ENCODE measurements around the gene GYPB.
"Not testable (repeated sequence)": the region's sequence is repeated elsewhere in the genome, so short reads cannot be mapped to it uniquely, and the experiment has no call there.

The GYPB gene

DNA sequence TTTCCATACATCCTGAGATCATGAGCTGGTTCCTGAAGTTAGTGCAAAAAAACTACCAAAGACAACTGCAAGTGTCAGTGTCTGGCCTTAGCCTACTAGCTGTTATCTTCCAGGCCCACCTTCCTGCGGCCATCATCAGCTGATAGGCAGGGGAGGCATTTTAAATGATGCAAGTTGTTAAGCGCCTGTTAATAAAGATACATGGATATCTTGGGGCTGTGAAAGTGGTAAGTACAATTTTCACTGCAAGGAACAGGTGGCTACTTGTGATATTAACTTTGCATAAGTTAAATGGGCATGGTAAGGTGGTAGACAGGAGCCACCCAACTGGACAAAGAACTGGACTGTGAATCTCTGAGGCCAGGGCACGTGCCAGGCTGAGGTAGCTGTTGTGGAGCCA lies at the start of gene GYPB:
GYPB (minus strand) TSS at position 104 of the 400 bp plus-strand sequence; CDS start at position 11, 93 bp downstream.
- H3K27me3 ChIP-seq (ENCODE audit: insufficient read depth, low read length); H3K4me3 ChIP-seq (ENCODE audit: low read depth, low read length, poor library complexity, severe bottlenecking); H3K9me2 ChIP-seq (ENCODE audit: low read depth, low read length); H3K4me1 ChIP-seq (ENCODE audit: insufficient read depth, low read length, severe bottlenecking); H3K9me3 ChIP-seq (ENCODE audit: low read length); H3K4me2 ChIP-seq (ENCODE audit: low read length); H3K9ac ChIP-seq (ENCODE audit: low read length); H2AFZ ChIP-seq (ENCODE audit: low read length); H4K20me1 ChIP-seq (ENCODE audit: insufficient read depth, low read length); H3F3A ChIP-seq (ENCODE audit: insufficient read depth, low read length); H3K36me3 ChIP-seq (ENCODE audit: insufficient read depth, low read length); H3K27ac ChIP-seq (ENCODE audit: low read depth, low read length, poor library complexity, severe bottlenecking); H3K79me2 ChIP-seq (ENCODE audit: insufficient read depth, low read length): not testable (repeated sequence)

DNA sequence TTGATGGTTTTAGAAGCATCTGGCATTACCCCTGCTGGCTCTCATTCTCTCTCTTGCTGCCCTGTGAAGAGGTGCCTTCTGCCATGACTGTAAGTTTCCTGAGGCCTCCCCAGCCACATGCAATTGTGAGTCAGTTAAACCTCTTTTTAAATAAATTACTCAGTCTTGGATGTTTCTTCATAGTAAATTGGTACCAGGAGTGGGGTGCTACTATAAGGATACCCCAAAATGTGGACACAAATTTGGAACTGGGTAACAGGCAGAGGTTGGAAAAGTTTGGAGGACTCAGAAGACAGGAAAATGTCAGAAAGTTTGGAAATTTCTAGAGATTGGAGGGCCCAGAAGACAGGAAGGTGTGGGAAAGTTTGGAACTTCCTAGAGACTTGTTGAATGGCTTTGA lies 42.4 kb upstream of the GYPB start:
- not testable (repeated sequence) for H2AFZ ChIP-seq (ENCODE audit: low read length); H3K4me1 ChIP-seq (ENCODE audit: insufficient read depth, low read length, severe bottlenecking); H3K27me3 ChIP-seq (ENCODE audit: insufficient read depth, low read length); H3K4me2 ChIP-seq (ENCODE audit: low read length); H4K20me1 ChIP-seq (ENCODE audit: insufficient read depth, low read length); H3K79me2 ChIP-seq (ENCODE audit: insufficient read depth, low read length); H3K4me3 ChIP-seq (ENCODE audit: low read depth, low read length, poor library complexity, severe bottlenecking); H3K9me2 ChIP-seq (ENCODE audit: low read depth, low read length); H3K27ac ChIP-seq (ENCODE audit: low read depth, low read length, poor library complexity, severe bottlenecking); H3K36me3 ChIP-seq (ENCODE audit: insufficient read depth, low read length); H3K9me3 ChIP-seq (ENCODE audit: low read length); H3K9ac ChIP-seq (ENCODE audit: low read length); H3F3A ChIP-seq (ENCODE audit: insufficient read depth, low read length)

DNA sequence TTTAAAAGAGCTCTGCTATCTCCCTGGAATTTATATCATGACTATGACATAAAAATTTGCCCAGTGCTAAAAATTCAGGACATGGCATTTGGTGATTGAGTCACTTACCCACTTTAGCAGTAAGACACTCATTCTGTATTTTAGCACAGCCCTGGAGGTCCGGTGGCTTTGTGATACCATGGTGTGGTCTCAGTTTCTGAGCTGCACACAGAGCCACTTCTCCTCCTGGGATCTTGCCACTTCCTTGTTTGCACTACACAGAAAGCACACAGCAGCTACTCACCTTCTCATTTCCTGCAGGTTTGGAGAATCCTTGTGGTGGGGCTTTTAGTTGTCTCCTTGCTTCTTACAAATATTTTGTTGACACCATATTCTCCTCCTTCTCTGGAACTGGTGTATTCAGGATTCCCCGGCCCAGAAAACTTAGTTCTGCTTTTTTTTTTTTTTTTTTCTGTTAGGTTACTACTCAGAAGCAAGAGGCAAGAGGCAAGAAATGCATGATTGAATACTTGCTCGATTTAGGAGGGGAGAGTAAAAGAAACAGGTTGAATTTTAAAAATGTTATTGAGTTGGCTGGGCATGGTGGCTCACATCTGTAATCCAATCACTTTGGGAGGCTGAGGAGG lies 41.2 kb upstream of the GYPB start:
- H3K9me3 ChIP-seq (ENCODE audit: low read length); H3K9ac ChIP-seq (ENCODE audit: low read length); H3K4me1 ChIP-seq (ENCODE audit: insufficient read depth, low read length, severe bottlenecking); H2AFZ ChIP-seq (ENCODE audit: low read length); H4K20me1 ChIP-seq (ENCODE audit: insufficient read depth, low read length); H3K4me2 ChIP-seq (ENCODE audit: low read length); H3F3A ChIP-seq (ENCODE audit: insufficient read depth, low read length); H3K4me3 ChIP-seq (ENCODE audit: low read depth, low read length, poor library complexity, severe bottlenecking); H3K79me2 ChIP-seq (ENCODE audit: insufficient read depth, low read length); H3K9me2 ChIP-seq (ENCODE audit: low read depth, low read length); H3K27ac ChIP-seq (ENCODE audit: low read depth, low read length, poor library complexity, severe bottlenecking); H3K27me3 ChIP-seq (ENCODE audit: insufficient read depth, low read length); H3K36me3 ChIP-seq (ENCODE audit: insufficient read depth, low read length): not testable (repeated sequence)

DNA sequence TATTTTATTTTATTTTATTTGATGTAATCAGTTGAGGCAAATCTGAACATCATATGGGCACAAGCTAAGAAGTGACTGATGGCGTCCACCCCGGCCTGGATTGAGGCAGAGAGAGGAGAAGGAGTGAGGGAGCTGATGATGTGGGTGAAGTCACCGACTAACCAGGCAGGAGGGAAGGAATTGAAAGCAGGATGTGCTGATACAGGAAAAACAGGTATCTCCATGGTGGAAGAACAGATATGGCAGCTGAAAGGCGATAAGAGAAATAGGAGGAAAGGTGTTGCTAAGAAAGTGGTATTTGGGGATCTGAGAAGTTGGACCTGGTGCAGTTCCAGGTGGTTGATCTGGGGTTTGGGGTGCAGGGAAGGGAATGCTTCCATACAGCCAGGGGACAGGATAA lies 37.6 kb upstream of the GYPB start:
- no peak overlapping the region for H3K4me2 ChIP-seq (ENCODE audit: low read length)
- H3K4me1 ChIP-seq (ENCODE audit: insufficient read depth, low read length, severe bottlenecking): no peaks in the 10 kb centered on the region
- no peaks in the 10 kb centered on the region for H3K9me2 ChIP-seq (ENCODE audit: low read depth, low read length)
- no peak overlapping the region for H3K27ac ChIP-seq (ENCODE audit: low read depth, low read length, poor library complexity, severe bottlenecking)
- H3K9ac ChIP-seq (ENCODE audit: low read length): no peak overlapping the region
- no peaks in the 10 kb centered on the region for H3K9me3 ChIP-seq (ENCODE audit: low read length)
- no peak overlapping the region for H2AFZ ChIP-seq (ENCODE audit: low read length)
- H3K4me3 ChIP-seq (ENCODE audit: low read depth, low read length, poor library complexity, severe bottlenecking): no peak overlapping the region
- no peaks in the 10 kb centered on the region for H3K36me3 ChIP-seq (ENCODE audit: insufficient read depth, low read length)
- no peaks in the 10 kb centered on the region for H3K27me3 ChIP-seq (ENCODE audit: insufficient read depth, low read length)
- no peak for TF ChIP-seq EZH2 (IDR thresholded peaks at IDR 0.05; ENCODE audit: borderline replicate concordance, low read length)
- TF ChIP-seq, protein P1, sequence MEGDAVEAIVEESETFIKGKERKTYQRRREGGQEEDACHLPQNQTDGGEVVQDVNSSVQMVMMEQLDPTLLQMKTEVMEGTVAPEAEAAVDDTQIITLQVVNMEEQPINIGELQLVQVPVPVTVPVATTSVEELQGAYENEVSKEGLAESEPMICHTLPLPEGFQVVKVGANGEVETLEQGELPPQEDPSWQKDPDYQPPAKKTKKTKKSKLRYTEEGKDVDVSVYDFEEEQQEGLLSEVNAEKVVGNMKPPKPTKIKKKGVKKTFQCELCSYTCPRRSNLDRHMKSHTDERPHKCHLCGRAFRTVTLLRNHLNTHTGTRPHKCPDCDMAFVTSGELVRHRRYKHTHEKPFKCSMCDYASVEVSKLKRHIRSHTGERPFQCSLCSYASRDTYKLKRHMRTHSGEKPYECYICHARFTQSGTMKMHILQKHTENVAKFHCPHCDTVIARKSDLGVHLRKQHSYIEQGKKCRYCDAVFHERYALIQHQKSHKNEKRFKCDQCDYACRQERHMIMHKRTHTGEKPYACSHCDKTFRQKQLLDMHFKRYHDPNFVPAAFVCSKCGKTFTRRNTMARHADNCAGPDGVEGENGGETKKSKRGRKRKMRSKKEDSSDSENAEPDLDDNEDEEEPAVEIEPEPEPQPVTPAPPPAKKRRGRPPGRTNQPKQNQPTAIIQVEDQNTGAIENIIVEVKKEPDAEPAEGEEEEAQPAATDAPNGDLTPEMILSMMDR (IDR thresholded peaks at IDR 0.05; ENCODE audit: low read length): no peak
- no peaks in the 10 kb centered on the region for H4K20me1 ChIP-seq (ENCODE audit: insufficient read depth, low read length)
- no peaks in the 10 kb centered on the region for H3F3A ChIP-seq (ENCODE audit: insufficient read depth, low read length)
- H3K79me2 ChIP-seq (ENCODE audit: insufficient read depth, low read length): no peaks in the 10 kb centered on the region

DNA sequence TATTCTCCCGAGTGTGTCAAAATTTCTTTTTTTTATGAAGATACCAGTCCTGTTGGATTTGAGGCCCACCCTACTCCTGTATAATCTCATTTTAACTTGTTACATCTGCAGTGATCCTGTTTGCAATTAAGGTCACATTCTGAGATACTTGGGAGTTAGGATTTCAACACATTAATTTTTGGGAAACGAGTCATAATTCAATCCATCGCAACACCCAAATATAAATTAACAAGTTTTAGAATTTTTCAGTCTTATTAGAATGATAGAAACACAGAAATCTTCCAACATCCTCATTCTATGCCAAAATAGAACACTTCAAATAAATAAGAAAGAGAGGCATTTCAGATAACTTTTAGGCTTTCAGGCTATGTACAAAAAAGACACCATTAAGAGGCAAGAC lies 36.2 kb upstream of the GYPB start:
- H3K9me2 ChIP-seq (ENCODE audit: low read depth, low read length); H3K4me1 ChIP-seq (ENCODE audit: insufficient read depth, low read length, severe bottlenecking); H3K9me3 ChIP-seq (ENCODE audit: low read length); H3F3A ChIP-seq (ENCODE audit: insufficient read depth, low read length); H3K79me2 ChIP-seq (ENCODE audit: insufficient read depth, low read length); H3K27ac ChIP-seq (ENCODE audit: low read depth, low read length, poor library complexity, severe bottlenecking); H3K36me3 ChIP-seq (ENCODE audit: insufficient read depth, low read length); H3K27me3 ChIP-seq (ENCODE audit: insufficient read depth, low read length); H3K4me3 ChIP-seq (ENCODE audit: low read depth, low read length, poor library complexity, severe bottlenecking); H4K20me1 ChIP-seq (ENCODE audit: insufficient read depth, low read length); H3K9ac ChIP-seq (ENCODE audit: low read length); H2AFZ ChIP-seq (ENCODE audit: low read length); H3K4me2 ChIP-seq (ENCODE audit: low read length): not testable (repeated sequence)

DNA sequence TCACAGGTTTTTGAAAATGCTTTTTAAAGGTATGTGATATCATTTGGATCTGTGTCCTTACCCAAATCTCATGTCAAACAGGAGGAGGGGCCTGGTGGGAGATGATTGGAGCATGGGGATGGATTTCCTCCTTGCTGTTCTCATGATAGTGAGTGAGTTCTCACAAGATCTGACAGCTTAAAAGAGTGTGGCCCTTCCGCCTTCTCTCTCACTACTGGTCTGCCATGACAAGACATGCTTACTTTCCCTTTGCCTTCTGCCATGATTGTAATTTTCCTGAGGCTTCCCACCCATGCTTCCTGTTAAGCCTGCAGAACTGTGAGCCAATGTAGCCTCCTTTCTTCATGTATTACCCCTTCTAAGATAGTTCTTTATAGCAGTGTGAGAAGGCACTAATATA lies 32.3 kb upstream of the GYPB start:
- H3K4me2 ChIP-seq (ENCODE audit: low read length); H3K9me3 ChIP-seq (ENCODE audit: low read length); H3K36me3 ChIP-seq (ENCODE audit: insufficient read depth, low read length); H3K27ac ChIP-seq (ENCODE audit: low read depth, low read length, poor library complexity, severe bottlenecking); H2AFZ ChIP-seq (ENCODE audit: low read length); H3K27me3 ChIP-seq (ENCODE audit: insufficient read depth, low read length); H3K4me3 ChIP-seq (ENCODE audit: low read depth, low read length, poor library complexity, severe bottlenecking); H3K4me1 ChIP-seq (ENCODE audit: insufficient read depth, low read length, severe bottlenecking); H3K9ac ChIP-seq (ENCODE audit: low read length); H4K20me1 ChIP-seq (ENCODE audit: insufficient read depth, low read length); H3K79me2 ChIP-seq (ENCODE audit: insufficient read depth, low read length); H3K9me2 ChIP-seq (ENCODE audit: low read depth, low read length); H3F3A ChIP-seq (ENCODE audit: insufficient read depth, low read length): not testable (repeated sequence)

DNA sequence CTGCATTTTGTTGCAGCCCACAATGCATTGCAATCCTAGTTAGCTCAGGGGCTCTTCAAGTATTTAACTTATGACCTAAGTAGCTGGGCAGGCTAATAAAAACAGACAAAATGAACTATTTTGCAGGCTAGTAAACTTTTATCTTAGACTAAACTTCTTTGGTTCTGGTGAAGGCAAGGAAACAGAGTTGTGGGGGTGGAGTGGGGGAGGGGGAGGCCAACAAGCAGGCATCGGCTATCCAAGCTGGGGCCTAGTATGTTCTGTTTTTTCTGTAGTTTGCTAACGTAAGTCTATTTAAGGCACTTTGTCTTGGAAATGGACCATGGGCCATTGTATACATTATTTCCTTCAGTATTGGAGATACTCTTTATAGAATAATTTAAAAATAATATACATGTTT lies 31.5 kb upstream of the GYPB start:
- not testable (repeated sequence) for H2AFZ ChIP-seq (ENCODE audit: low read length); H3K4me2 ChIP-seq (ENCODE audit: low read length); H3K4me1 ChIP-seq (ENCODE audit: insufficient read depth, low read length, severe bottlenecking); H3K4me3 ChIP-seq (ENCODE audit: low read depth, low read length, poor library complexity, severe bottlenecking); H3K9me2 ChIP-seq (ENCODE audit: low read depth, low read length); H3K9ac ChIP-seq (ENCODE audit: low read length); H3K79me2 ChIP-seq (ENCODE audit: insufficient read depth, low read length); H3K9me3 ChIP-seq (ENCODE audit: low read length); H3K27me3 ChIP-seq (ENCODE audit: insufficient read depth, low read length); H3K36me3 ChIP-seq (ENCODE audit: insufficient read depth, low read length); H4K20me1 ChIP-seq (ENCODE audit: insufficient read depth, low read length); H3K27ac ChIP-seq (ENCODE audit: low read depth, low read length, poor library complexity, severe bottlenecking); H3F3A ChIP-seq (ENCODE audit: insufficient read depth, low read length)
